Effector memory CD4-positive, alpha-beta T cell (primary cell): Measurements from ENCODE around the gene NCEH1.
"Not testable (repeated sequence)": the region's sequence is repeated elsewhere in the genome, so short reads cannot be mapped to it uniquely, and the experiment has no call there.

Source experiments
- DNase-seq, 3 donors: peaks; one replicate each; pipeline ENCODE4 v3.0.0-alpha.2; 2020
- H3K27ac ChIP-seq: 2 replicates; pipeline ENCODE4 v1.7.0; 2013; ENCODE audit warnings: mild to moderate bottlenecking, low read length, moderate library complexity; ENCODE audit not compliant: insufficient read depth, poor library complexity, severe bottlenecking
- H3K27me3 ChIP-seq: replicated peaks from 2 replicates; pipeline ENCODE4 v1.7.0; 2013; ENCODE audit warnings: mild to moderate bottlenecking, low read length; ENCODE audit not compliant: insufficient read depth, control insufficient read depth, poor library complexity, severe bottlenecking
- H3K36me3 ChIP-seq: 2 replicates; pipeline ENCODE4 v1.7.0; 2013; ENCODE audit warnings: mild to moderate bottlenecking, low read length, moderate library complexity; ENCODE audit not compliant: control insufficient read depth, insufficient read depth
- H3K4me1 ChIP-seq: 2 replicates; pipeline ENCODE4 v1.7.0; 2013; ENCODE audit warnings: low read length, mild to moderate bottlenecking; ENCODE audit not compliant: control insufficient read depth, insufficient read depth, poor library complexity, severe bottlenecking
- H3K4me3 ChIP-seq: 2 replicates; pipeline ENCODE4 v1.7.0; 2013; ENCODE audit warnings: low read length, low read depth, mild to moderate bottlenecking; ENCODE audit not compliant: insufficient read depth, poor library complexity, severe bottlenecking
- H3K9me3 ChIP-seq: 2 replicates; pipeline ENCODE4 v1.7.0; 2013; ENCODE audit warnings: mild to moderate bottlenecking, low read length, moderate library complexity; ENCODE audit not compliant: control insufficient read depth
- total RNA-seq, 3 donors: gene quantifications; one replicate each; lab custom pipeline; 2026; lab: John Stamatoyannopoulos, UW

The NCEH1 gene, protein sequence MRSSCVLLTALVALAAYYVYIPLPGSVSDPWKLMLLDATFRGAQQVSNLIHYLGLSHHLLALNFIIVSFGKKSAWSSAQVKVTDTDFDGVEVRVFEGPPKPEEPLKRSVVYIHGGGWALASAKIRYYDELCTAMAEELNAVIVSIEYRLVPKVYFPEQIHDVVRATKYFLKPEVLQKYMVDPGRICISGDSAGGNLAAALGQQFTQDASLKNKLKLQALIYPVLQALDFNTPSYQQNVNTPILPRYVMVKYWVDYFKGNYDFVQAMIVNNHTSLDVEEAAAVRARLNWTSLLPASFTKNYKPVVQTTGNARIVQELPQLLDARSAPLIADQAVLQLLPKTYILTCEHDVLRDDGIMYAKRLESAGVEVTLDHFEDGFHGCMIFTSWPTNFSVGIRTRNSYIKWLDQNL
- total RNA-seq, result 3.3 to 4.8 (median 3.7) reads per million in 3 donors

DNA sequence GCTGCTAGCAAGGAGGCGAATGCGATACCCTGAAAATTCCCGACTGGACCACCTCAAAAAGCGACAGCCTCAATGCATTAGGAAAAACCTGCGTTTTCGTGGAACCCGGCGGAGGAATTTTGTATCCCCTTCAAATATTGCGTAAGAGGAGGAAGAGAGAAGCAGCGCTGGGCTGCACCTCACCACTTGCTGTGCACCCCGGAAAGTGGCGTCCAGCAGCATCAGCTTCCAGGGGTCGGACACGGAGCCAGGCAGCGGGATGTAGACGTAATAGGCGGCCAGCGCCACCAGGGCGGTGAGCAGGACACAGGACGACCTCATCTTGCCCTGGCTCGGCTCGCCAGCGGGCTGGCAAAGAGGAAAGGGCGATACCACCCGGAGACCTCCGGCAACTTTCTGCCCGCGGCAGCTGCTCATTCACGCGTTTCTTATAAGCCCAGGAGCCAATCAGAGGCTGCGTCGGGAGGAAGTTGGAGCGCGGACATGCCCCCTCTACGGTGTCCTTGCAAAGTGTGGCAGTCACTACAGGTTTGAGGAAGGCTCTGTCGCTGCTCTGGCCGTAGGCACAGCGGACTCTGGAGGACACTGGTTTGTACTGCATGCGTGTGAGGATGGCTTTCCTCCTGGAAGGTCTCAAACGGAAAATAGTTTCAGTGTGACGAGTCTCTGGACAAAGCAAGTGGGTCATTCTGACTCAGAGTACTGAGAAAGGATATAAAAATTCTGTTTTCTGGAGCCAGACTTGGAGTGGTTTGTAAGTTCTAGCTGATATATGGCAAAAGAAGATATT is at the start of gene NCEH1:
NCEH1 (minus strand) TSS at position 404 of the 790 bp plus-strand sequence; CDS start at position 321, 83 bp downstream.
- H3K36me3 ChIP-seq, result no peaks in the 10 kb centered on the region
- peak; percentile 42 to 51 (median 50) for DNase-seq
- H3K27me3 ChIP-seq, result no peaks in the 10 kb centered on the region
- no peaks in the 10 kb centered on the region for H3K9me3 ChIP-seq
- peaks cover 6% of the 10 kb centered on the region for H3K4me1 ChIP-seq
- H3K27ac ChIP-seq, result peak within 1 kb of the TSS; percentile 22
- peak within 1 kb of the TSS; percentile 94 for H3K4me3 ChIP-seq

DNA sequence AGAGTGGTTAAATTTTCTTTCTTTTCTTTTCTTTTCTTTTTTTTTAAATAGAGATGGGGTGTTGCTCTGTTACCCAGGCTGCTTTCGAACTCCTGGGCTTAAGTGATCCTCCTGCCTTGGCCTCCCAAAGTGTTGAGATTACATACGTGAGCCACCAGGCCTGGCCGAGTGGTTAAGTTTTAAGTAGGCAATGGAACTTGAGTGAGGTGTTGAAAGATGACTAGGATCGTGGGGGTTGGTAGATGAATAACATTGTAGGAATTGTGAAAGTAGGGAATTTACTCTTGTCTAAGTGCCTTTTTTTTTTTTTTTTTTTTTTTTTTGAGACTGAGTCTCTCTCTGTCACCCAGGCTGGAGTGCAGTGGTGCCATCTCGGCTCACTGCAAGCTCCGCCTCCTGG is 49.5 kb upstream of the NCEH1 start:
- not testable (repeated sequence) for DNase-seq, H3K27ac ChIP-seq, H3K4me1 ChIP-seq, H3K4me3 ChIP-seq, H3K36me3 ChIP-seq, H3K27me3 ChIP-seq, H3K9me3 ChIP-seq

DNA sequence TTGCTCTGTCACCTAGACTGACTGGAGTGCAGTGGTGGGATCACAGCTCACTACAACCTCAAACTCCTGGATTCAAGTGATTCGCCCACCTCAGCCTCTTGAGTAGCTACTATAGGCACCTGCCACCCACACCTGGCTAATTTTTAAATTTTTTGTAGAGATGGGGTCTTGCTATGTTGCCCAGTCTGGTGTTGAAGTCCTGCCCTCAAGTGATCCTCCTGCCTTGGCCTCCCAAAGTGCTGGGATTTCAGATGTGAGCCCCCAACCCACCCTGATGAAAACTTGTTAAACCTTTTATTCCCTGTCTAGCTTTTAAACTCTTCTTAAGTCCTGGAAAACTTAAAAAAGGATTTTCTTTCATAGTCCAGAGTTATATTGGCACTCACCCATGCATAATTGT is 42.3 kb upstream of the NCEH1 start:
- Histone ChIP-seq H3K36me3 (no peaks in the 10 kb centered on the region), H3K9me3 (no peaks in the 10 kb centered on the region), H3K27me3 (no peaks in the 10 kb centered on the region), H3K27ac (no peak overlapping the region), H3K4me1 (peaks cover 7% of the 10 kb centered on the region), H3K4me3 (no peak overlapping the region)
- DNase-seq, result no peak

DNA sequence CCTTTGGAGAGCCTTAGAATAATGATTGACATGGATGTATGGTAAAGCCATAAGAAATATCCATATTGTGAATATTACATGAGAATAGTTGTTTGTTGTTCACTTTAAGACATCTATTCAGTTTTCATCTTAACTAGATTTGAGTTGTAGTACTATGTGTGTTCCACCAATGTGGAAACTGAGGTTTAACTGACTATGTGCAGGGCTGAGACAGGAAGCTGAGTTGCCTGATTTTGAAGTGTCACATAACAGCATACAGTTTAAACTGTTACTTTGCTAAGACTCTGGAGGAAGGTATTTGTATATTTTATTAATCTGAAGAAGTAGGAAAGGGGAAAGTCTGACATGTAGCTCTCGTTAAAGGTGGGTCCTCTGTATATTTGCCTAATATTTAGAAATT is 41.8 kb upstream of the NCEH1 start:
- Histone ChIP-seq H3K4me3 (no peak overlapping the region), H3K9me3 (no peaks in the 10 kb centered on the region), H3K4me1 (peaks cover 7% of the 10 kb centered on the region), H3K27me3 (no peaks in the 10 kb centered on the region), H3K27ac (no peak overlapping the region), H3K36me3 (no peaks in the 10 kb centered on the region)
- no peak for DNase-seq

DNA sequence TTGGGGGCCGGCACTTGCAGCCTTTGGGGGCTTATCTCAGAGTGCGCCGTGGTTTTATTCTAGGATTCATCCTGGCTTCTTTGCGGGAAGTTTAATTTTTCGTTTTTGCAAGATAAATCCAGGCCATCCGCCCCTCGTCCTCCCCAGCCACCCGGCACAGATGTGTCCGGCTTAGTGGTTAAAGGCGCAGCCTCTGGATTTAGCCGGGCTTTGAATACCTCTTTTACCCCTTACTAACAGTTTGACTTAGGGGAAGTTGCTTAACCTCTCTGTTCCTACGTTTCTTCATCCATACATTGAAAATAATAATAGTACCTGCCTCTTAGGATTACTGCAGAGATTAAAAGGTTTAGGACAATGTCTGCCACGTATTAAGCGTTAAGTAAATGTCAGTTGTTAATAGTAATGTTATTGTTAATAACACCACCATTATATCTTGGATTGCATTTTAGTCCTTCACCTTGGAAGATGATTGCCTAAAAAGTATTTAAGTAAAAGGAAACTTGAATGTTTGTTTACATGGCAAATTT is 40.4 kb upstream of the NCEH1 start:
- Histone ChIP-seq H3K27me3 (no peaks in the 10 kb centered on the region), H3K27ac (peak overlapping the region; percentile 47), H3K36me3 (no peaks in the 10 kb centered on the region), H3K9me3 (no peaks in the 10 kb centered on the region), H3K4me3 (peak overlapping the region; percentile 83), H3K4me1 (peaks cover 7% of the 10 kb centered on the region)
- no peak for DNase-seq

DNA sequence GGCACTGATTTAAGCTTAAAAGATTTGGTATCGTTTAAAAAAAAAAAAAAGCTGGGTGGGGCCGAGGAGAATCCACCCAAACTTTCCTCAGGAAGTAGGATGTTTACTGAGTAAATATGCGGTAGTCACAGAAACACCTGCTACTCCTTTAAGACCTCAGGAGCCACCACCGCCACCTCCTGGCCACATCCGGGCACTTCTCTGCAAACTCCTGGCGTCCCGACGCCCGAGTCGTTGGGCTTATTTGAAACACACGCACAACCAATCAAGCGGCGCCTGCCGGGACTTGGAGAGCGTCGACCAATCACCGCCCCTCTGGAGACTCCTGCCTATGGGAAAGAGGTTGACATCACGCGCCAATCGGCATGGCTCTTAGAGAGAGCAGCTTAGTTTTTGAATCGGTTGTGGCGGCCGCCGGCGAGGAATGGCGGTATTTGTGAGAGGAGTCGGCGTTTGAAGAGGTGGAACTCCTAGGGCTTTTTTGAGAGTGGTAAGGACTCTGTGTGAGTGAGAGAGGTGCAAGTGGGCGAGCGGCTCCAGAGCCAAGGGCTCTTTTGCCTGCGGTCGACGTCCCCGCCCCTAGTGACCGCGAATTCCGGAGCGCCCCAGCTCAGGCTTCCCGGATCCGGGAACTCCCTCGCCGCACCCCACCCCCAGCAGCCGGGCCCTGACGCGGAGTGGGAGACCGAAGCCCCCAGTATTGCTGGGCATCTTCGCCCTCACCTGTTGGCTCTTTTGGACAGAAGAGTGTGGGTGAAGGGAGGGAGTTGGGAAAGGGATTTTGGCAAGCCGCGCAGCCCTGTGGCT is 39.7 kb upstream of the NCEH1 start, which contains the start of gene ECT2:
ECT2 (plus strand) TSS at position 359 of the 807 bp plus-strand sequence. CDS start 3,805 bp downstream, outside the sequence.
- Histone ChIP-seq H3K9me3 (no peaks in the 10 kb centered on the region), H3K27ac (peak within 1 kb of the TSS; percentile 67), H3K36me3 (no peaks in the 10 kb centered on the region), H3K4me1 (peaks cover 7% of the 10 kb centered on the region), H3K27me3 (no peaks in the 10 kb centered on the region), H3K4me3 (peak within 1 kb of the TSS; percentile 83)
- DNase-seq, result peak; percentile 96 to 98 (median 98)

DNA sequence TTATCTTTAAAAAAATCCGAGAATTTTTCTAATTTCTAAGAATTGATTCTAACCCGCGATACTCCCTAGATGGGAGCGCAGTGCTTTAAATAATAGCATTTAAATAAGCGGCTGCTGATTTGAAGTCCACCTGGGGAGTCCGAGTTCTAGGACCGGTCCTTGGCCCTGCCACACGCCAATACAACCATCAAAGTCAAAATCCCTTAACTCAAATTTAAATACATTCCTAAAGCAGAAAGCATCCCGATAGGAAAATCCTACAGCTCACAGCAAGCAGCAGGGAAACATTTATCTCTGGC is 39.2 kb upstream of the NCEH1 start:
- no peaks in the 10 kb centered on the region for H3K27me3 ChIP-seq

DNA sequence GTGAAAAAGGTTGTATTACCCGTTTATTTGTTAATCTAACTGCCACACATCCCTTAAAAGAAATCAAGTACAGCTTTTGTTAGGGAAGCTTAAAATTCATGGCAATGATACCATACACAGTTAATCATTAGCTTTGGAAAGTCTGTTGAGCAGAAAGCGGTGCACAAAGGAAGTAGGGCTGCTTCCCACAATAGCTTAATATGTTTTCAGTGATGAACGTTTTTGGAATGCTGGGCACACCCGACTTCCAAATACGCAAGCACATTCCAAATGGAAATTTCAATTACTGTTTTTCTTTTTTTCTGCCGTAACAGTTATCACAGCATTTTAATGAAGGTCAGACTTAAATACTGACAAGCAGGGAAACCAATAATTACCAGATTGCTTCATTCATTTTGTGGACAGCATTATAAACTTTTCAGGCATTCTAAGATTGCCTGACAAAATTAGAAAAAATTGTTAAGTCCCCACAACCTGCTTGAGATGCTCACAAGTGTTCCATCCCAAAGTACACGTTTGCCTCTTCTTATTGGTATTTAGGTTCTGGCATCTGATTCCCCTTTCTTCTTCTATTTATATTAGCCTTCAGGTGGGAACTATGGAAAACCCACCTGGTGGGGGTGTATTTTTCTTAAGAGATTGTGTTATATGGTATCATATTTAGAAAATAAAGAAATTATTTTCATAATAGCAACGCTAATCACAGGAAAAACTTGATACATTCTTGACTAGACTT is 38.5 kb upstream of the NCEH1 start:
- Histone ChIP-seq H3K27me3 (no peaks in the 10 kb centered on the region), H3K36me3 (no peaks in the 10 kb centered on the region), H3K9me3 (no peaks in the 10 kb centered on the region), H3K4me3 (peak overlapping the region; percentile 83), H3K27ac (peak overlapping the region; percentile 67), H3K4me1 (peaks cover 7% of the 10 kb centered on the region)
- no peak for DNase-seq

More for the DNA sequence above, 39.2 kb upstream of the NCEH1 start:
- Histone ChIP-seq H3K36me3 (no peaks in the 10 kb centered on the region), H3K27ac (peak overlapping the region; percentile 67), H3K4me1 (peaks cover 7% of the 10 kb centered on the region), H3K9me3 (no peaks in the 10 kb centered on the region), H3K4me3 (peak overlapping the region; percentile 83)
- DNase-seq, result no peak

DNA sequence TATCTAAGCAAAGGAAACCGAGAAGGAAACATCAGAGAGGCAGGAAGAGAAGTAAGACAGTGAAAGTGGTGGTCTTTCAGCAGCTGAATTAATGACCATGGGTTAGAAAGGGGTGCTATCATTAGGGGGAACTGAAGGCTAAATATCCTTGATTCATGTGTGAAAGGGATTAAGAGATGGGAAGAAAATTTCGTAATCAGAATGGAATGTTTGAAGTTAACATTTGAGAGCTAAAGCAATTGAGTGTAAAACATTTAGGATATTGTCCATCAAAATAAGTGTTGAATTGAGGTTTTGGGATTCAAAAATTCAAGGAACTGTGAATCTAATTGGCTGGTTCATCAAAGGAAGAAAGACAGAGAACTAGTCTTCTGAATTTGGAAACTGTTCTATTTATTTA is 35.6 kb upstream of the NCEH1 start:
- Histone ChIP-seq H3K9me3 (no peaks in the 10 kb centered on the region), H3K36me3 (no peaks in the 10 kb centered on the region), H3K27me3 (no peaks in the 10 kb centered on the region), H3K27ac (no peak overlapping the region), H3K4me3 (no peak overlapping the region), H3K4me1 (peaks cover 7% of the 10 kb centered on the region)
- DNase-seq, result no peak
